Measurements from ENCODE around the gene DNAJB2.

Gene DNAJB2

DNA sequence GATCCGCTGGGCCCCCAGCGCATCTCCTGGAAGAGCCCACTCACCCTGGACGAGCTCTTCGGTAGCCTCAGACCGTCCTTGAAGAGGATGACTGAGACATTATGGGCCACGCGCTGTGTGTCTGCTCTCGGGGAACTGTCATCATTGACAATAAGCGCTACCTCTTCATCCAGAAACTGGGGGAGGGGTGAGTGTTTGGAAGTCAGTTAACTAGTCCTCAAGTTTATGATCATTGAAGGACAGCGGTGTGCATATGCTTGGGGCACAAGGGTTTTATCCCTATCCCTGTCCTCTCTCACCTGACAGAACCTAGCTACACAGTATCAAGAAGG is 33.3 kb upstream of the DNAJB2 start:
- no peak for ATAC-seq (ENCODE audit: insufficient read depth, low read depth)
- peak overlapping the region; percentile 93 for H3K27ac ChIP-seq (ENCODE audit: low read length)

DNA sequence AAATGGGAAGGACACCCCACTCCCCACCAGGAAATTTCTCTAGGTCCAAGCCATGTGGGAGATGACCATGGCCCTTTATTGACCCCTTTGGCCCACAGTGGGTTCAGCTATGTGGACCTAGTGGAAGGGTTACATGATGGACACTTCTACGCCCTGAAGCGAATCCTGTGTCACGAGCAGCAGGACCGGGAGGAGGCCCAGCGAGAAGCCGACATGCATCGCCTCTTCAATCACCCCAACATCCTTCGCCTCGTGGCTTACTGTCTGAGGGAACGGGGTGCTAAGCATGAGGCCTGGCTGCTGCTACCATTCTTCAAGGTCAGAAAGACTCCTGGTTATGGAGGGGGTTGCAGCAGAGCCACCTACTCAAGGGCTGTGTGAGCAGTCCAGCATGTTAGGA is 32.6 kb upstream of the DNAJB2 start:
- Histone ChIP-seq H3K4me2 (ENCODE audit: insufficient read depth, low read length) (peak overlapping the region; percentile 84), H3K27ac (ENCODE audit: low read length) (peak overlapping the region; percentile 77), H4K20me1 (ENCODE audit: insufficient read depth, low read length) (peaks cover 30% of the 10 kb centered on the region), H3K27me3 (ENCODE audit: insufficient read depth, low read length, poor library complexity) (peaks cover under 1% of the 10 kb centered on the region), H3K79me2 (ENCODE audit: insufficient read depth, low read length) (peaks cover 14% of the 10 kb centered on the region), H2AFZ (ENCODE audit: low read depth, low read length) (no peak overlapping the region), H3K9ac (ENCODE audit: low read depth, low read length) (0 out of 2 replicates have a peak overlapping the region, but pooled peaks have one; percentile 90), H3K36me3 (ENCODE audit: insufficient read depth, low read length) (peaks cover 6% of the 10 kb centered on the region), H3K4me1 (ENCODE audit: insufficient read depth, low read length) (peaks cover 53% of the 10 kb centered on the region), H3K9me3 (ENCODE audit: insufficient read depth, low read length, severe bottlenecking) (no peaks in the 10 kb centered on the region), H3K4me3 (ENCODE audit: low read depth in 1 of 2, low read length in 2 of 2) (peak overlapping the region in 1 of 2 experiments; percentile 87; a peak in 2 of 4 replicates)
- no peak for DNase-seq
- TF ChIP-seq EZH2 (IDR thresholded peaks at IDR 0.05; ENCODE audit: borderline replicate concordance, low read depth, low read length, severe bottlenecking): no peak
- TF ChIP-seq, protein P1, sequence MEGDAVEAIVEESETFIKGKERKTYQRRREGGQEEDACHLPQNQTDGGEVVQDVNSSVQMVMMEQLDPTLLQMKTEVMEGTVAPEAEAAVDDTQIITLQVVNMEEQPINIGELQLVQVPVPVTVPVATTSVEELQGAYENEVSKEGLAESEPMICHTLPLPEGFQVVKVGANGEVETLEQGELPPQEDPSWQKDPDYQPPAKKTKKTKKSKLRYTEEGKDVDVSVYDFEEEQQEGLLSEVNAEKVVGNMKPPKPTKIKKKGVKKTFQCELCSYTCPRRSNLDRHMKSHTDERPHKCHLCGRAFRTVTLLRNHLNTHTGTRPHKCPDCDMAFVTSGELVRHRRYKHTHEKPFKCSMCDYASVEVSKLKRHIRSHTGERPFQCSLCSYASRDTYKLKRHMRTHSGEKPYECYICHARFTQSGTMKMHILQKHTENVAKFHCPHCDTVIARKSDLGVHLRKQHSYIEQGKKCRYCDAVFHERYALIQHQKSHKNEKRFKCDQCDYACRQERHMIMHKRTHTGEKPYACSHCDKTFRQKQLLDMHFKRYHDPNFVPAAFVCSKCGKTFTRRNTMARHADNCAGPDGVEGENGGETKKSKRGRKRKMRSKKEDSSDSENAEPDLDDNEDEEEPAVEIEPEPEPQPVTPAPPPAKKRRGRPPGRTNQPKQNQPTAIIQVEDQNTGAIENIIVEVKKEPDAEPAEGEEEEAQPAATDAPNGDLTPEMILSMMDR (IDR thresholded peaks at IDR 0.05; ENCODE audit: borderline replicate concordance, extremely low read depth, low read length, poor library complexity, severe bottlenecking): no peak
- no peak for ATAC-seq (ENCODE audit: insufficient read depth, low read depth)

More for the DNA sequence above, 33.3 kb upstream of the DNAJB2 start:
- Histone ChIP-seq H3K9ac (ENCODE audit: low read depth, low read length) (peak overlapping the region; percentile 90), H3K79me2 (ENCODE audit: insufficient read depth, low read length) (peaks cover 14% of the 10 kb centered on the region), H3K27me3 (ENCODE audit: insufficient read depth, low read length, poor library complexity) (no peaks in the 10 kb centered on the region), H3K4me1 (ENCODE audit: insufficient read depth, low read length) (peaks cover 53% of the 10 kb centered on the region), H3K9me3 (ENCODE audit: insufficient read depth, low read length, severe bottlenecking) (no peaks in the 10 kb centered on the region), H3K4me3 (ENCODE audit: low read depth in 1 of 2, low read length in 2 of 2) (peak overlapping the region; percentile 87), H3K4me2 (ENCODE audit: insufficient read depth, low read length) (peak overlapping the region; percentile 84), H3K36me3 (ENCODE audit: insufficient read depth, low read length) (peaks cover 6% of the 10 kb centered on the region), H2AFZ (ENCODE audit: low read depth, low read length) (peak overlapping the region; percentile 94), H4K20me1 (ENCODE audit: insufficient read depth, low read length) (peaks cover 30% of the 10 kb centered on the region)
- TF ChIP-seq, protein P1 (IDR thresholded peaks at IDR 0.05; ENCODE audit: borderline replicate concordance, extremely low read depth, low read length, poor library complexity, severe bottlenecking): no peak
- no peak for TF ChIP-seq EZH2 (IDR thresholded peaks at IDR 0.05; ENCODE audit: borderline replicate concordance, low read depth, low read length, severe bottlenecking)
- no peak for DNase-seq

DNA sequence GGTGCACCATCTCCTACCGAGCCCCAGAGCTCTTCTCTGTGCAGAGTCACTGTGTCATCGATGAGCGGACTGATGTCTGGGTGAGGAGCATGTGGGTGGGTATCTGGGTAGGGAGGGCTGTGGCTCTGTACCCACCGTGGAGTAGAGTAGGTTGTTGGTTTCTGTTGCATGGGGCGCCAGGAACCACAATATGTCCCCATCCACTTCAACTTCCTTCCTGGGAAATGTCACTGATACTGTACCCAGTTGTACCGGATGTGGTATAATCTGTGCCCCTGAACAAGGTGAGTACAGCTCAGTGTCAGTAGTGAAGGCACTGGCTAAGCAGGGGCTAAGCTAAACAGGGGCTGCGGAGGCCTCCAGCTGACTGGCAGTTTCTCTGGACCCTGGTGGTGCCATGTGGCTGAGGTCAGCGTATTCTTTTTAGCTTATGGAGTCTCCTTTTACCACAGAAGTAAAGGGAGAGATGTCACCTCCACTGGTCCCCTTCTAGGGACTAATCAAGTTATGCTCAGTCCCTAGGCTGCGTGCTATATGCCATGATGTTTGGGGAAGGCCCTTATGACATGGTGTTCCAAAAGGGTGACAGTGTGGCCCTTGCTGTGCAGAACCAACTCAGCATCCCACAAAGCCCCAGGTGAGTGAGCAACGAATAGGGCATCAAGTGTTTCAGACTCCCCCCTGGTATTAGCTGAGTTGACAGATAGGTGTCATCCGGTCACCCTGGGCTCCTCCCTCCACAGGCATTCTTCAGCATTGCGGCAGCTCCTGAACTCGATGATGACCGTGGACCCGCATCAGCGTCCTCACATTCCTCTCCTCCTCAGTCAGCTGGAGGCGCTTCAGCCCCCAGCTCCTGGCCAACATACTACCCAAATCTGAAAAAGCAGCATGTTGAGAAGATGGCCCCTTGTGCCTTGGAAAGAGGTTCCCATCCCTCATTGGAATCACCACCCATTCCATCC is 31.2 kb upstream of the DNAJB2 start:
- peak; percentile 88 for ATAC-seq (ENCODE audit: insufficient read depth, low read depth)
- H3K4me2 ChIP-seq (ENCODE audit: insufficient read depth, low read length): peak overlapping the region; percentile 84

More for the DNA sequence above, 31.2 kb upstream of the DNAJB2 start:
- Histone ChIP-seq H2AFZ (ENCODE audit: low read depth, low read length) (no peak overlapping the region; the same call in 1 of the 2 replicates), H3K79me2 (ENCODE audit: insufficient read depth, low read length) (peaks cover 14% of the 10 kb centered on the region), H3K27me3 (ENCODE audit: insufficient read depth, low read length, poor library complexity) (peaks cover 15% of the 10 kb centered on the region), H3K4me3 (ENCODE audit: low read depth in 1 of 2, low read length in 2 of 2) (peak overlapping the region in 1 of 2 experiments; percentile 87; a peak in 2 of 4 replicates), H3K9ac (ENCODE audit: low read depth, low read length) (peak overlapping the region; percentile 90), H3K36me3 (ENCODE audit: insufficient read depth, low read length) (peaks cover 6% of the 10 kb centered on the region), H4K20me1 (ENCODE audit: insufficient read depth, low read length) (peaks cover 41% of the 10 kb centered on the region), H3K9me3 (ENCODE audit: insufficient read depth, low read length, severe bottlenecking) (no peaks in the 10 kb centered on the region), H3K4me1 (ENCODE audit: insufficient read depth, low read length) (peaks cover 60% of the 10 kb centered on the region), H3K27ac (ENCODE audit: low read length) (peak overlapping the region; percentile 77)
- TF ChIP-seq, protein P1 (IDR thresholded peaks at IDR 0.05; ENCODE audit: borderline replicate concordance, extremely low read depth, low read length, poor library complexity, severe bottlenecking): no peak
- TF ChIP-seq EZH2 (IDR thresholded peaks at IDR 0.05; ENCODE audit: borderline replicate concordance, low read depth, low read length, severe bottlenecking): no peak
- peak; percentile 87 for DNase-seq

Measured in DND-41 (cell line).